Thoracic aorta (tissue), 2 donors: ENCODE results near the gene KLHL29. TPM values are rescaled to one million over a fixed set of nuclear protein-coding genes. Genes with fewer than 3 reads are reported as not detected.

Source experiments
- ATAC-seq: fragments of 150-250 bp; one replicate; pipeline ENCODE4 v1.8.0; 2017; ENCODE audit warnings: low read depth; ENCODE audit not compliant: insufficient number of reproducible peaks, low FRiP score
- DNase-seq: peaks from one replicate; pipeline ENCODE4 v3.0.0-alpha.2; 2020; ENCODE audit warnings: low spot score
- H3K27ac ChIP-seq, 2 donors: fragments of 200-600 bp; sonication (generic); 1 replicate in 1 of 2; 2 replicates in 1 of 2; pipeline ENCODE4 v1.5.1; 2016; ENCODE audit warnings: mild to moderate bottlenecking in 2 of 2, moderate library complexity in 2 of 2
- H3K27me3 ChIP-seq: fragments of 200-600 bp; sonication (generic); replicated peaks from 2 replicates; pipeline ENCODE4 v1.6.0; 2016; ENCODE audit warnings: mild to moderate bottlenecking; ENCODE audit not compliant: insufficient read depth
- H3K36me3 ChIP-seq: fragments of 200-600 bp; sonication (generic); one replicate; pipeline ENCODE4 v1.5.1; 2016
- H3K4me1 ChIP-seq, 2 donors: fragments of 200-600 bp; sonication (generic); 1 replicate in 1 of 2; 2 replicates in 1 of 2; pipeline versions ENCODE4 v1.5.1 to v1.6.0; 2016; ENCODE audit warnings: low read depth in 2 of 2, mild to moderate bottlenecking in 1 of 2; ENCODE audit not compliant: control insufficient read depth in 1 of 2
- H3K4me3 ChIP-seq: fragments of 200-600 bp; sonication (generic); 2 replicates; pipeline ENCODE4 v1.5.1; 2016; ENCODE audit warnings: mild to moderate bottlenecking
- H3K9me3 ChIP-seq: fragments of 200-600 bp; sonication (generic); 2 replicates; pipeline ENCODE4 v1.5.1; 2016
- CTCF ChIP-seq: fragments of 200-600 bp; sonication (generic); IDR thresholded peaks from one replicate; pipeline ENCODE4 v1.5.1; 2019; ENCODE audit warnings: antibody characterized with exemption
- total RNA-seq, 2 donors: library from RNA; depleted of rRNA; stranded (reverse); fragments of >200 nt; gene quantifications; one replicate each; pipeline versions ENCODE4 v1.1.0 to v1.2.3, GENCODE V29; 2016

KLHL29 gene
- total RNA-seq, 2 donors from 2014 or later = 18.5 to 24.4 TPM

- peak overlapping the region in 1 of 2 donors; percentile 8 for H3K27ac ChIP-seq
Observed at GRCh38 chr2:23568211-23568610, 183.2 kb downstream of the KLHL29 start.

GRCh38 chr2:23568626-23569190, 183.7 kb downstream of the KLHL29 start:
- Histone ChIP-seq H3K9me3 (no peaks in the 10 kb centered on the region), H3K27ac (peak overlapping the region in 1 of 2 donors; percentile 8), H3K4me3 (no peak overlapping the region), H3K27me3 (no peaks in the 10 kb centered on the region), H3K4me1 (peaks cover 26 to 51% of the 10 kb centered on the region in 2 donors), H3K36me3 (no peaks in the 10 kb centered on the region)
- no peak for DNase-seq
- no peak for ATAC-seq
- no peak for TF ChIP-seq CTCF

More at GRCh38 chr2:23568211-23568610, 183.2 kb downstream of the KLHL29 start:
- no peaks in the 10 kb centered on the region for H3K36me3 ChIP-seq
- no peaks in the 10 kb centered on the region for H3K9me3 ChIP-seq
- no peaks in the 10 kb centered on the region for H3K27me3 ChIP-seq
- peaks cover 26 to 56% of the 10 kb centered on the region in 2 donors for H3K4me1 ChIP-seq
- no peak overlapping the region for H3K4me3 ChIP-seq
- no peak for DNase-seq
- no peak for TF ChIP-seq CTCF
- no peak for ATAC-seq

- Histone ChIP-seq H3K36me3 (no peaks in the 10 kb centered on the region), H3K9me3 (no peaks in the 10 kb centered on the region), H3K27me3 (no peaks in the 10 kb centered on the region), H3K27ac (no peak overlapping the region), H3K4me3 (no peak overlapping the region), H3K4me1 (peaks cover 16 to 39% of the 10 kb centered on the region in 2 donors)
- no peak for TF ChIP-seq CTCF
- DNase-seq (no peak), ATAC-seq (no peak)
Observed at GRCh38 chr2:23569761-23570365, 184.9 kb downstream of the KLHL29 start.

GRCh38 chr2:23571085-23571484, 186.1 kb downstream of the KLHL29 start:
- H3K36me3 ChIP-seq = no peaks in the 10 kb centered on the region
- H3K4me1 ChIP-seq = peaks cover 10 to 27% of the 10 kb centered on the region in 2 donors
- H3K27ac ChIP-seq = no peak overlapping the region
- TF ChIP-seq CTCF = no peak
- no peak overlapping the region for H3K4me3 ChIP-seq
- ATAC-seq (no peak), DNase-seq (no peak)
- no peaks in the 10 kb centered on the region for H3K27me3 ChIP-seq
- no peaks in the 10 kb centered on the region for H3K9me3 ChIP-seq

GRCh38 chr2:23571527-23572282, 186.7 kb downstream of the KLHL29 start:
- no peak overlapping the region for H3K27ac ChIP-seq

More at GRCh38 chr2:23571527-23572282, 186.7 kb downstream of the KLHL29 start:
- no peak for DNase-seq
- Histone ChIP-seq H3K9me3 (no peaks in the 10 kb centered on the region), H3K4me1 (peaks cover 10 to 22% of the 10 kb centered on the region in 2 donors), H3K36me3 (no peaks in the 10 kb centered on the region), H3K27me3 (no peaks in the 10 kb centered on the region), H3K4me3 (no peak overlapping the region)
- no peak for ATAC-seq
- TF ChIP-seq CTCF = no peak
